Skeletal muscle satellite cell (primary cell): ENCODE measurements around the gene SPC24.
A peak's percentile ranks its signal among the peaks of the same experiment; 100 is the strongest.
"Not testable (repeated sequence)": the region's sequence is repeated elsewhere in the genome, so short reads cannot be mapped to it uniquely, and the experiment has no call there.

Experiments used
- H3K27me3 ChIP-seq: 2 replicates; pipeline ENCODE4 v1.7.0; 2013; ENCODE audit warnings: low read length; ENCODE audit not compliant: control insufficient read depth, insufficient read depth
- H3K36me3 ChIP-seq: 2 replicates; pipeline ENCODE4 v1.7.0; 2013; ENCODE audit warnings: mild to moderate bottlenecking, control low read depth, low read length; ENCODE audit not compliant: insufficient read depth
- H3K4me1 ChIP-seq: 2 replicates; pipeline ENCODE4 v1.7.0; 2013; ENCODE audit warnings: low read length; ENCODE audit not compliant: control insufficient read depth, insufficient read depth
- H3K4me2 ChIP-seq: 2 replicates; pipeline ENCODE4 v1.7.0; 2013; ENCODE audit warnings: mild to moderate bottlenecking, low read length
- H3K4me3 ChIP-seq: 2 replicates; pipeline ENCODE4 v1.7.0; 2013; ENCODE audit warnings: low read length
- H3K9ac ChIP-seq: 2 replicates; pipeline ENCODE4 v1.7.0; 2013; ENCODE audit warnings: mild to moderate bottlenecking, low read depth, low read length, moderate library complexity
- H3K9me3 ChIP-seq: replicated peaks from 2 replicates; pipeline ENCODE4 v1.7.0; 2013; ENCODE audit warnings: mild to moderate bottlenecking, control low read depth, low read length

Gene SPC24

DNA sequence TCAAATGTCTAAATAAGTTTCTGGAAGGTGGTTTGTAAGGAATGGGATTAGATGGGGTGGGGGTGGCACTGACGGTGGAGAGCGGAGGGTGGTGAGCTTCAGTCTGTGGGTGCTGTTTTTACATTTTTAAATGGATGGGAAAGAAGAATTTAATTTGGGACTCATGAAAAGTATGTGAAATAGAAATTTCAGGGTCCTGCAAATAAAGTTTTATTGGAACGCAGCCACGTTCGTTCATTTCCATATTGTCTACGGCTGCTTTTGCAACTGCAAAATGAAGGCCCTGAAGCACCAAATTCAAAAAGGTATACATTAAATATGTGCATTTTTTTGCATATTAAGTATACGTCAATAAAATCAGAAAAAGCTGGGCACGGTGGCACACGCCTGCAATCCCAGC is 31.9 kb upstream of the SPC24 start:
- no peak overlapping the region for H3K9ac ChIP-seq
- H3K27me3 ChIP-seq, result no peaks in the 10 kb centered on the region
- no peak overlapping the region for H3K4me2 ChIP-seq
- H3K4me3 ChIP-seq, result no peak overlapping the region
- H3K36me3 ChIP-seq, result peaks cover 62% of the 10 kb centered on the region
- H3K4me1 ChIP-seq, result peaks cover 32% of the 10 kb centered on the region
- no peaks in the 10 kb centered on the region for H3K9me3 ChIP-seq

DNA sequence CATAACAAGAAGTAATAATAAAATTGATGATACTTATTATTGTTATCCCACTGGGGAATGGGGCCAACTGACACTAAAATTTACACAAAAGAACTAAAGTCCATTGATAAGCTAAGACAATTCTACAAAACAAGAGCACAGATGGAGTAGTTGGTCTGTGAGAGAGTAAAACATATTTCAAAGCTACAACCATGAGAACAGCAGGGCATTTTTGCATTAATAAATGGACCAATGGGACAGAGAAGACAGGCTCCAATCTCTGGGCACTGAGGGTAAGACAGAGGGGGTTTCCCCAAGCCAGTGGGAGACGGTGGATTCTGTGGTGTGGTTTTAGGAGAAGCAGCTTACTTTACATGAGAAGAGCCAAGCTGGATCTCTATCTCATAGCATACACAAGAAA is 27.4 kb upstream of the SPC24 start:
- Histone ChIP-seq H3K9me3 (no peaks in the 10 kb centered on the region), H3K27me3 (no peaks in the 10 kb centered on the region), H3K9ac (no peak overlapping the region), H3K4me3 (no peak overlapping the region), H3K4me2 (no peak overlapping the region), H3K4me1 (peaks cover 32% of the 10 kb centered on the region), H3K36me3 (peaks cover 56% of the 10 kb centered on the region)

DNA sequence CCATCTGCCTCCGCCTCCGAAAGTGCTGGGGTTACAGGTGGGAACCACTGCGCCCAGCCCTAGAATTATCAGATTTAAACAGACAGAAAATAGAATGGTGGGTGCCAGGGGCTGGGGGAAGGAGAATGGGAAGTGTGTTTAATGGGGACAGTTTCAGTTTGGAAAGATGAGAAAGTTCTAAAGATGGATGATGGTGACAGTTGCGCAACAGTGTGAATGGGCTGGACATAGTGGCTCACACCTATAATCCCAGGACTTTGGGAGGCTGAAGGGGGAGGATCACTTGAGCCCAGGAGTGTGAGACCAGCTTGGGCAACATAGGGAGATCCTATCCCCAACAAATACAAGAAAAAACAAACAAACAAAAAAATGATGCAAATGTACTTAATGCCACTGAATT is 25.9 kb upstream of the SPC24 start:
- Histone ChIP-seq H3K4me1 (peaks cover 32% of the 10 kb centered on the region), H3K9ac (no peak overlapping the region), H3K27me3 (no peaks in the 10 kb centered on the region), H3K4me2 (no peak overlapping the region), H3K4me3 (no peak overlapping the region), H3K36me3 (peaks cover 56% of the 10 kb centered on the region), H3K9me3 (no peaks in the 10 kb centered on the region)

DNA sequence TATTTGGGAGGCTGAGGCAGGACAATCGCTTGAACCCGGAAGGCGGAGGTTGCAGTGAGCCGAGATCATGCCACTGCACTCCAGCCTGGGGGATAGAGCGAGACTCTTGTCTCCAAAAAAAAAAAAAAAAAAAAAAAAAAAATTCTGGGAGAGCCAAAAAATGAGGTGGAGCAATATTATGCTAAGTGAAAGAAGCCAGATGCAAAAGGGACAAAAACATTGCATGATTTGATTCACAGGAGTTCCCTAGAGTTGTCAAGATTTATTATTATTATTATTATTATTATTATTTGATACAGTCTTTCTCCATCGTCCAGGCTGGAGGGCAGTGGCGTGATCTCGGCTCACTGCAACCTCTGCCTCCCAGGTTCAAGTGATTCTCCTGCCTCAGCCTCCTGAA is 25.4 kb upstream of the SPC24 start:
- not testable (repeated sequence) for H3K9me3 ChIP-seq, H3K4me2 ChIP-seq, H3K4me3 ChIP-seq, H3K27me3 ChIP-seq
- Histone ChIP-seq H3K36me3 (peaks cover 61% of the 10 kb centered on the region), H3K4me1 (peaks cover 32% of the 10 kb centered on the region), H3K9ac (peak overlapping the region; percentile 63)

DNA sequence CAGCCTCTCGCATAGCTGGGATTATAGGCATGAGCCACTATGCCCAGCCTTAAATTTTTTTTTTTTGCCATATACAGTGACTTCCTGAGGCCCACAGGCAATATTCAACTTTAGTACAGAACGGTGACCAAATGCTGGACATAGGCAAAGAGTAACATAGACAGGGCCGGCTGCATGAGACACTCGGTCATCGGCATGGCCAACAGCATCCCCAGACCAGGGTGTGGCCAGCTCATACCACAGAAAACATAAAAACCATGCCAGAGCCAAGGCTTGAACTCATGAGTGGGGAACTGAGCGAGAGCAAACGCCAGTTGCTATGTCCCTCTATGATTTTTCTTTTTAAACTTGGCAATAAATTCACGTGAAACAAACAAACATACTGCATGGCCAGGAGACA is 24.8 kb upstream of the SPC24 start:
- H3K9me3 ChIP-seq, result no peaks in the 10 kb centered on the region
- H3K9ac ChIP-seq, result peak overlapping the region; percentile 63
- peak overlapping the region; percentile 22 for H3K4me2 ChIP-seq
- peaks cover 61% of the 10 kb centered on the region for H3K36me3 ChIP-seq
- no peak overlapping the region for H3K4me3 ChIP-seq
- peaks cover 32% of the 10 kb centered on the region for H3K4me1 ChIP-seq
- no peaks in the 10 kb centered on the region for H3K27me3 ChIP-seq

DNA sequence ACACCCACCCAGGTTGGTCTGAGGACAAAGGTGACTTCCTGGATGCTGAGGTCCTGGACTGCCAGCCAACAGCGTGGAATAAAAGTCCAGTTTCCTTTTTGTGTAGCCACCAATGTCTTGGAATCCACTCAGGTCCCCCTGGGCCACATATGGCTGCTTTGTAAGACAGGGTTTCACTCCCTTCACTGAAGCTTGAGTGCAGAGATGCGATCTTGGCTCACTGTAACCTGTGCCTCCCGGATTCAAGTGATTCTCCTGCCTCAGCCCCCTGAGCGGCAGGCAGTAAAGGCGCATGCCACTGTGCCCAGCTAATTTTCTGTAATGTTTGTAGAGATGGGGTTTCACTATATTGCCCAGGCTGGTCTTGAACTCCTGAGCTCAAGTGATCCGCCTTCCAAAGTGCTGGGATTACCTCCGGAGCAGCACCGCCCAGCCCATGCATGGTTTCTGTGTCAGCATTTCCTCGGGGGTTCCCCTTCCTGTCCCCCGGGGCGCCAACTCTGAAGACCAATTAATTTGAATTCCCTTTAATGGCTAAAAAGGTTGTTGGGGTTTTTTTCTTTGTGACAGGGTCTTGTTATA is 24.2 kb upstream of the SPC24 start:
- peak overlapping the region; percentile 63 for H3K9ac ChIP-seq
- H3K36me3 ChIP-seq, result peaks cover 62% of the 10 kb centered on the region
- no peaks in the 10 kb centered on the region for H3K27me3 ChIP-seq
- H3K9me3 ChIP-seq, result no peaks in the 10 kb centered on the region
- H3K4me2 ChIP-seq, result peak overlapping the region; percentile 22
- no peak overlapping the region for H3K4me3 ChIP-seq
- H3K4me1 ChIP-seq, result peaks cover 32% of the 10 kb centered on the region

DNA sequence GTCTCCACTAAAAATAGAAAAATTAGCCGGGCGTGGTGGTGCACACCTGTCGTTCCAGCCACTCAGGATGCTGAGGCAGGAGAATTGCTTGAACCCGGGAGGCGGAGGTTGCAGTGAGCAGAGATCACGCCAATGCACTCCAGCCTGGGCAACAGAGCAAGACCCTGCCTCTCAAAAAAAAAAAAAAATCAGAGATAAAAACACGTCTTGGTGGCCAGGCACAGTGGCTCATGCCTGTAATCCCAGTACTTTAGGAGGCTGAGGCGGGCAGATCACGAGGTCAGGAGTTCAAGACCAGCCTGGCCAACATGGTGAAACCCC is 23.5 kb upstream of the SPC24 start:
- H3K4me2 ChIP-seq, result peak overlapping the region; percentile 40
- H3K4me1 ChIP-seq, result peaks cover 32% of the 10 kb centered on the region
- not testable (repeated sequence) for H3K9me3 ChIP-seq, H3K9ac ChIP-seq, H3K27me3 ChIP-seq, H3K4me3 ChIP-seq
- H3K36me3 ChIP-seq, result peaks cover 66% of the 10 kb centered on the region

DNA sequence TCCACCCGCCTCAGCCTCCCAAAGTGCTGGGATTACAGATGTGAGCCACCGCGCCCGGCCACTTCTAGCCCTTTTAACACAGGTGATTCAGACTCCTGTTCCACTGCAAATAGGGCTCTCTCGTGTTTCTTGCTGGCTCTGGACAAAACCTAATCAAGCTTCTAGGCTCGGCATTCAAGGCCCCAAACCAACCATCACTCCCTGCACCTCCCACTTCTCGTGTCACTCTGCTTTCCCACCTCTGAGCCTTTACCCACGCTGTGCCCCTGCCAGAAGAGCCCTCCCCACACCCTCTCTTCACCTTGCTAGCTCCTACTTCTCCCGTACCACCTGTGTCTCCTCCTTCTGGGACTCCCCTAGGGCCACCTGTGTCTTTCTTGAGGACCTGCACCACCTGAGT is 22.0 kb upstream of the SPC24 start:
- Histone ChIP-seq H3K9ac (no peak overlapping the region), H3K4me2 (no peak overlapping the region), H3K36me3 (peaks cover 68% of the 10 kb centered on the region), H3K4me3 (no peak overlapping the region), H3K27me3 (no peaks in the 10 kb centered on the region), H3K9me3 (no peaks in the 10 kb centered on the region), H3K4me1 (peaks cover 32% of the 10 kb centered on the region)

DNA sequence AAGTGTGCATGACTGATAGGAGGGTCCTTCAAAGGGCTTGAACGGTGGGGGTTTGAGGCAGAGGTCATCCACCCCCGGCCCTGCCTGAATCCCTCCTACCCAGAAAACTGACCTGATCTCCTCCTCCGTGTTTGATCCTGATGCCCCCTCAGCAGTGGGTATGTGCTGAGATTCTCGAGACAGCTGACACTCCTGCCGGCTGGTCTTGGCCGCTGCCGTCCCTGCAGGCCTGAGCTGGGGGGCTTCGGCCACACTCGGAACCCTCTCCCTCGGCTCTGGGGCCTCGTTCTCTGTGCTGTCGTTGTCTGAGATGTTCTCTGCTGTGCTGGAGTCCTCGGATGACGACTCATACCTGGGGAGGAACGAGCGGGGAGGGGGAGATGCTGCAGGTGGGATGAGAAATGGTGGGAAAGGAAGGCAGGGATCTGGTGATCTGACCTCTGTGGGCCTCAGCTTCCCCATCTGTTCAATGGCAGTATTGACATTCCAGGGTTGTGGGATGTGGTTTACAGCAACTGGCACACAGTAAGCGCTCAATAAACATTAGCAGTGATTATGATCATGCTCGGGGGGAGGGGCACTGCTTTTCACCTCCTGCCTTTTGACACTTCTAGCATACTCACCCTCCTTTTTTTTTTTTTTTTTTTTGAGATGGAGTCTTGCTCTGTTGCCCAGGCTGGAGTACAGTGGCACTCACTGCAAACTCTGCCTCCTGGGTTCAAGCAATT is 21.0 kb upstream of the SPC24 start:
- H3K36me3 ChIP-seq, result peaks cover 73% of the 10 kb centered on the region
- H3K4me3 ChIP-seq, result no peak overlapping the region
- H3K9ac ChIP-seq, result no peak overlapping the region
- H3K9me3 ChIP-seq, result no peaks in the 10 kb centered on the region
- H3K4me2 ChIP-seq, result no peak overlapping the region
- peaks cover 36% of the 10 kb centered on the region for H3K4me1 ChIP-seq
- H3K27me3 ChIP-seq, result no peaks in the 10 kb centered on the region

DNA sequence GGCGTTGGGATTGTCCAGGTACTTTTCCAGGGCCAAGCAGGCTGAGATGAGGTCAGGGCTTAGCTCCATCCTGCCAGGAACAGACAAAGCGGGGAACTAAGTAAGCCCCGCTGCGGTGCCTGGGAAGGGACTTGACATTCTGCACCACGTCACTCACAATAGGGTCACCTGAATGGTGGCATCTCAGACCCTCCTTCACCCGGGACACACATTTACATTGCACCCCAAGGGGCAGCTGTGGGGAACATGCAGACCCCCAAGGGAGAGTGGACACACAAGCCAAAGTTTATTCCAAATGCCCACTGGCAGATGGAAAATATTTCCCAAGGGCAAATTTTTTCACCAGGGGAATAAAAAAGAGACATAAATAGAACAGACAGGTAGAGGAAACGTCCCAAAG is 20.3 kb upstream of the SPC24 start:
- H3K9me3 ChIP-seq, result no peaks in the 10 kb centered on the region
- no peaks in the 10 kb centered on the region for H3K27me3 ChIP-seq
- H3K9ac ChIP-seq, result no peak overlapping the region
- H3K4me2 ChIP-seq, result no peak overlapping the region
- H3K4me1 ChIP-seq, result peaks cover 35% of the 10 kb centered on the region
- no peak overlapping the region for H3K4me3 ChIP-seq
- H3K36me3 ChIP-seq, result peaks cover 77% of the 10 kb centered on the region

DNA sequence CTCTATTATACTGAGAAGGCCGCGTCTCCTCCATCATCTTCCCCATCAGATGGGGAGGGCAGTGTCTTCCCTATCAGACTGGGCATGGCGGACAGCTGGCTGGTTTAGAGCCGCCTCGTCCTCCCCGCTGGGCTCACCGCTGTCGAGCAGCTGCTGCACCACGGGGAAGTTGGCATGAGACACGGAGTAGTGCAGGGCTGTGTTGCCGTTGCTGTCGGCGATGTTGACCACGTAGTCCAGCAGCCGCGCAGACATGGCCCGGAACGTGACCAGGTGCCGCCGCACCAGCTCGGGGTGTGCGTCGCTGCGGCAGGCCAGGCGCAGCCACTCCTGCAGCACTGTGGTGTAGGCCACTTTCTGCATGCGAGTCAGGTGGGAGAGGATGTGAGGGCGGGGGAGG is 18.8 kb upstream of the SPC24 start:
- Histone ChIP-seq H3K4me3 (no peak overlapping the region), H3K9ac (no peak overlapping the region), H3K4me2 (no peak overlapping the region), H3K27me3 (no peaks in the 10 kb centered on the region), H3K4me1 (peaks cover 35% of the 10 kb centered on the region), H3K36me3 (peaks cover 77% of the 10 kb centered on the region), H3K9me3 (no peaks in the 10 kb centered on the region)

DNA sequence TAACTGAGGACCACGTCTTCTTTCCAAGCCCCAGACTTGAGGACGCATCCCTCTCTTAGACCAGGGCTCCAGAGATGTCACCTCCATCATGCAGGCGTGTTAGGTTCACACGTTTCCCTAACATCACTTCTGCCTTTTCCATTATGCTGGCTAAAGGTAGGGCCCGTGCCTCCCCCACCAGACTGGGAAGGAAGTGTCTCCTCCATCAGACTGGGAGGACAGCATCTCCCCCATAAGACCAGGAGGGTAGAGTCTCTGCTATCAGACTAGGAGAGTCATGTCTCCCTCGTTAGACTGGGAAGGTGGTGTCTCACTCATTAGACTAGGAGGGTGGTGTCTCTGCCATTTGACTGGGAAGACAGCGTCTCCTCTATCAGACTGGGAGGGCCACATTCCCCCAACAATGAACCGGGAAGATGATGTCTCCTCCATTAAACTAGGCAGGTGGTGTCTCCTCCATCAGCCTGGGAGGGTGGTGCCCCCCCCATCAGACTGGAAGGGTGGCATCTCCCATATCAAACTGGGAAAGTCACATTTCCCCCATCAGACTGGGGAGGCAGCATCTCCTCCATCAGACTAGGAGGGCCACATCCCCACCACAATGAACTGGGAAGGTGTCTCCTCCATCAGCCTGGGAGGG is 18.1 kb upstream of the SPC24 start:
- H3K9me3 ChIP-seq, result no peaks in the 10 kb centered on the region
- H3K4me1 ChIP-seq, result peaks cover 35% of the 10 kb centered on the region
- no peak overlapping the region for H3K4me3 ChIP-seq
- H3K27me3 ChIP-seq, result no peaks in the 10 kb centered on the region
- no peak overlapping the region for H3K9ac ChIP-seq
- H3K36me3 ChIP-seq, result peaks cover 76% of the 10 kb centered on the region
- no peak overlapping the region for H3K4me2 ChIP-seq
